Left hindlimb (tissue), 1 donor: ENCODE results near the gene TPRKB.
"Not testable (repeated sequence)": the region's sequence is repeated elsewhere in the genome, so short reads cannot be mapped to it uniquely, and the experiment has no call there.

ENCODE experiments used
- DNase-seq: peaks from one replicate; pipeline ENCODE4 v3.0.0-alpha.2; 2018

Gene TPRKB

GRCh38 chr2:73736378-73736777 lies 767 bp downstream of the TPRKB start:
- no peak for DNase-seq

DNA sequence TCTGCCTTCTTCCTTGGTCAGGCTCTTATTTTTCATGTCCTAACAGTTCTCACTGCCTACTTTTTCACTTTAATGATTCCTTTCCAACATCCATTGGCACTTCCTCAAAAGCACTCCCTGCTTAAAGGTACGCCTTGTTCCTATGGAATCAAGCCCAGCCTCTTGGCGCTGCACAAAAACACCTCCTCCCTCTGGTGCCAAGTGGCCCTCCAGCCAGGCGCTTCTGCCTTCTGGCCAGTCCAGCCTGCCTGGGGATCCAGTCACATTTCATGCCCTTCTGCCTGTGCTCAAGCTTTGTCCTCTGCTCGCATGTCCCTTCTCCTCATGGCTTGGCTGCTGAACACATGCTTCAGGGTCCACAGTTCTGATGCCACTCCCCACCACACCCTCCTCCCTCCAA lies 6.3 kb downstream of the TPRKB start:
- no peak for DNase-seq

GRCh38 chr2:73728711-73729110 lies 8.4 kb downstream of the TPRKB start:
- DNase-seq = no peak

DNA sequence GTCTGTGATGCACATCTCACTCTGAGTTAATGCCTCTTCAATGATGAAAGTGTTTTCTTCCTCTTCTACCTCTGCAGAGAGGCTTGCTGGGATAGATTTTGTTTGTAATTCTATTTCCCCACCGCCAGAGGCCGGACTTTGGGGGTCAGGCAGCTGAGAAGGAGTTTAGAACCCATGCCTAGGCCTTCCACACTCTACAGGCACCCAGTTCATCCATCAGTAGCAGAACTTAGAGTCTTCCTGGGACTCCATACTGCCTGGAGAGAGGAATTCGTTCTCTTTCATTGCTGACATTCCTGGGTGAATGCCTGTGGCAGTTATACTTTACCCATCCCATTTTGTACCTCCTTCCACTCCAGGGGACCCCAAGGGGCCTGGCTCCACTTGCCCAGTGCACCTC lies 9.1 kb downstream of the TPRKB start:
- DNase-seq = no peak

DNA sequence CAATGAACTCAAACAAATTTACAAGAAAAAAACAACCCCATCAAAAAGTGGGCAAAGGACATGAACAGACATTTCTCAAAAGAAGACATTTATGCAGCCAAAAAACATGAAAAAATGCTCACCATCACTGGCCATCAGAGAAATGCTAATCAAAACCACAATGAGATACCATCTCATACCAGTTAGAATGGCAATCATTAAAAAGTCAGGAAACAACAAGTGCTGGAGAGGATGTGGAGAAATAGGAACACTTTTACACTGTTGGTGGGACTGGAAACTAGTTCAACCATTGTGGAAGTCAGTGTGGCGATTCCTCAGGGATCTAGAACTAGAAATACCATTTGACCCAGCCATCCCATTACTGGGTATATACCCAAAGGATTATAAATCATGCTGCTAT lies 10.5 kb downstream of the TPRKB start:
- DNase-seq = not testable (repeated sequence)

GRCh38 chr2:73718851-73719621 lies 18.1 kb downstream of the TPRKB start:
- DNase-seq = no peak

DNA sequence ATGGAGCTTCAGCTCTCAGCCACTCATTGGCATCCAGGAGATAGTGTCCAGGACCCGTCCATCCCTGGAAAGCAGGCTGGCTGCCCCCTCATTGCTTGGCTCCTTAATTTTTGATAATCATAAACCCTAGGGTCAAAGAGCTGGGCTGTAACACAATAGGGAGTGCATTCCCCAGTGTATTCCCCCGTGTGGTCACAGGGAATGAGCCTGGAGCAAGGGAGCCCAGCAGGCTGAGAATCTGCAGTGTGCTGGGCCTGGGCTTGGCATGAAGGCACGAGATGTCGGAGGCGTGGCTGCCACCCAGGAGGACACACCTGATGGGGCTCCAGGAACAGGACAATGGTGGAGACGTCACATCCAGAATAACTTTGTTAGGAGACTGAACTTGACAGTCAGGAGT lies 18.7 kb downstream of the TPRKB start:
- no peak for DNase-seq

DNA sequence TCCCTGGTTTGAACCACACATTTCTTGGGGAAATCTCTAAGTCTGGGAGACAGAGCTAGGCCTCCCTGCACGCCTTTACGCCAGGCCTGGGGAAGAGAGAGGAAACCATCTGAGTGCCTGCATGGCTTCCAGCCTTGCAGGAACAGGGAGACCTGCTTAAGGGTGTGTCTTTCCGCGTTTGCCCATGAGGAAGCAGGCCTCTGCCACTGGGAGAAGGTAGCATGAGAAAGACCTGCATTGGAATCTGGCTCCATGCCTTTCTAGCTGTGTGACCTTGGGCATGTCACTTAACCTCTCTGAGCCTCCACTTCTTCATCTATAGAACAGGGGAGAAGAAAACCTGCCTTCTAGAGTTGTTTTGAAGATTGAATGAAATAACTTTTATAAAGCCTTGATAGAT lies 19.4 kb downstream of the TPRKB start:
- not testable (repeated sequence) for DNase-seq

GRCh38 chr2:73717251-73717606 lies 19.9 kb downstream of the TPRKB start:
- no peak for DNase-seq

- no peak for DNase-seq
These were observed 20.4 kb downstream of the TPRKB start for GRCh38 chr2:73716543-73717250.

GRCh38 chr2:73714091-73714490 lies 23.1 kb downstream of the TPRKB start:
- no peak for DNase-seq

GRCh38 chr2:73708527-73708926 lies 28.6 kb downstream of the TPRKB start:
- no peak for DNase-seq

GRCh38 chr2:73707636-73708035 lies 29.5 kb downstream of the TPRKB start:
- DNase-seq = no peak

DNA sequence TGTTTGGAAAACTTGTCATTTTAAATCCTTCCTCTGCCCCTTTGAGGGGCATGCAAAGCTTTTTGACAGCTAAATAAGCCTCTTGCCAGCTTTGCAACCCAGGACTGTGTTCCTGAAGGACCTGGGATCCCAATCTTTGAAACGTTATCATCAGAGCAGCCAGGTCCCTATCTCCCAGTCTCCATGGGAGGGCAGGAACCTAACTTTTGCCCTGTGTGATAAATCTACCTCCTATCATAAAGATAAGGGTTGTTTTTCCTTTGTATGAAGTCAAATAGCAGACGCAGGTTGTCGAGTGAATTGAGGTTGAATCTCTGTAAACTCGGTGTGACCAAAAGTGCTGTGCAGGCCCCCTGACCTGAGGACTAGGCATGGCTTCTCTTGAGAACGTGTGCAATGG lies 30.1 kb downstream of the TPRKB start:
- DNase-seq = no peak

- no peak for DNase-seq
These were observed 32.1 kb downstream of the TPRKB start for GRCh38 chr2:73705091-73705490.

DNA sequence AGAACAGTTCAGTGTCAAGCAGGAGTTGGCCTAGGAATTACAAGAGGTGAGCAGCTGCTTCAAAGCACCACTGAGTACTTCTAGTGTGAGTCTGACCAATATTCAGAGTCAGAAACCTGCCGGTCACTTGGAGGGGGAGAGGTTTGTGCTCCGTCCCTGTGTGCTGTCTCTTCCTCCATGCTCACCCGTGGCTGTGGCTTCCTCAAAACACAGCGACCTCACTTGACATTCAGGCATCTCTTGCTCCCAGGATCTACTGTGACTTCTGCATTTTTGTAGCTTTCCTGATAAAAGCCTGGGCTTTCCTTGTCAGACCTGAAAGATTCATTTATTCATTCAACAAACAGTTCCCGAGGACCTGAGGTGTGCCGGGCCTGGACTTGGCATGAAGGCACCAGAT lies 32.9 kb downstream of the TPRKB start:
- DNase-seq = no peak

GRCh38 chr2:73703675-73704074 lies 33.5 kb downstream of the TPRKB start:
- DNase-seq = no peak

DNA sequence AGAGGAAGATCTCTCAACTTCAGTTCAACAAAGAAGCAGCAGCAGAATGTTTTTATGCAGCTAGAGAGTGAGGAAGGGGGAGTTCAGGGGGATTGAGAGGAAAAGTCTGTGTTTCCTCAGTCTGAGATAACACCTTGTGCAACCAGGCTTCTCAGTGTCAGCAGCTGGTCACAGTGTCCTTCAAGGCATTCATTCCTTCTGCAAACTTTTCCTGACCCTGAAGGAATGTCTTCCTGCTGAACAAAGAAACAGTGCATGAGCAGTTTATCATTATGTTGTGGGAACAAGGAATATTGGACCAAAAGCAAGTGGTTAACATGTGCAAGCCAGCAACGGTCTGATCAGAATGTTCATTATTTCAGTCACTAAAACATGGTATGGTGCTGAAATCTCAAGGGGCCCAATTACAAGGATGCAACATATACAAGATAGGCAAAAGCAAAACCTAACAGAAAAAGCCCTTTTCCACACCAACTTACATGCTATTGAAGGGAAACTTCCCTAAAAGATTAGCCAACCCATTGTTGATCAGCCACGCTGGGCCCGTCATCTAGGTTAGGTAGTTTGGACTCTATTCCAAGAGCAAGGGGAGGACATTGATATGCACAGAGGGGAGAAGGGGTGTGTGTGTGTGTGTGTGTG lies 34.2 kb downstream of the TPRKB start:
- not testable (repeated sequence) for DNase-seq

- no peak for DNase-seq
These were observed 35.0 kb downstream of the TPRKB start for GRCh38 chr2:73701968-73702665.

DNA sequence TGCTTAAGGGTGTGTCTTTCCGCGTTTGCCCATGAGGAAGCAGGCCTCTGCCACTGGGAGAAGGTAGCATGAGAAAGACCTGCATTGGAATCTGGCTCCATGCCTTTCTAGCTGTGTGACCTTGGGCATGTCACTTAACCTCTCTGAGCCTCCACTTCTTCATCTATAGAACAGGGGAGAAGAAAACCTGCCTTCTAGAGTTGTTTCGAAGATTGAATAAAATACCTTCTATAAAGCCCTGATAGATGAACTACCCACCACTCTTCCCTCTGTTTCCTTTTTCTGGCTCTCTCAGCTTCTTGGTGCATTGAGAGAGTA lies 35.7 kb downstream of the TPRKB start:
- DNase-seq = not testable (repeated sequence)

- DNase-seq = no peak
These were observed 36.3 kb downstream of the TPRKB start for GRCh38 chr2:73700661-73701447.

DNA sequence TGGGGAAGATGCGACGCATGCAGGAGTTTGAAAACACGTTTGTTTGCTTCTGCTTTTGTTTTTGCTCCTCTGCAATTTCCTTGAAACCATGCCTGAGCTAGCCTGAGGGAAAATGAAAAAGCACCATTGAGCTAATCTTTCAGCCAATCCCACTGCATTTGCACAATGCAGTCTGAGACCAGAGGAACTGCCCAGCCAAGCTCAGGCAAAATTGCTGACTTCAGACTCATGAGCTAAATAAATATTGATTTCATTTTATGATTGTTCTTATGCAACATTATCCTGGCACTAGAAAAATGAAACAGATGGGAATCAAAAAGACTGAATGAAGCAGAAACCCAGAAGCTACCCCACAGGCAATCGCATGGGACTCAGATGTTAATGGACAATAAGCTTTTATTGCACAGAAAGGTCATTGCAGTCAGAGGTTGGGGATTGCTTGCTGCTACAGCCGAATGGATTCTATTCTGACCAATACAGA lies 37.0 kb downstream of the TPRKB start:
- DNase-seq = no peak

- DNase-seq = no peak
These were observed 37.7 kb downstream of the TPRKB start for GRCh38 chr2:73699437-73699836.
